Stimulated activated CD8-positive, alpha-beta memory T cell treated with anti-CD3 and anti-CD28 coated beads, Interleukin-7, amount 100 ng/mL, for 1 hour (primary cell): ENCODE results near the gene MIXL1.
"Not testable (repeated sequence)": the region's sequence is repeated elsewhere in the genome, so short reads cannot be mapped to it uniquely, and the experiment has no call there.

Experiments
- DNase-seq, 2 donors: peaks; one replicate each; pipeline ENCODE4 v3.0.0-alpha.2; 2020; ENCODE audit warnings: low read depth in 2 of 2

MIXL1 gene

GRCh38 chr1:226223157-226223785, at the start of gene MIXL1:
MIXL1 (plus strand) TSS chr1:226223664; CDS start chr1:226223682, 18 bp downstream.
- no peak for DNase-seq

DNA sequence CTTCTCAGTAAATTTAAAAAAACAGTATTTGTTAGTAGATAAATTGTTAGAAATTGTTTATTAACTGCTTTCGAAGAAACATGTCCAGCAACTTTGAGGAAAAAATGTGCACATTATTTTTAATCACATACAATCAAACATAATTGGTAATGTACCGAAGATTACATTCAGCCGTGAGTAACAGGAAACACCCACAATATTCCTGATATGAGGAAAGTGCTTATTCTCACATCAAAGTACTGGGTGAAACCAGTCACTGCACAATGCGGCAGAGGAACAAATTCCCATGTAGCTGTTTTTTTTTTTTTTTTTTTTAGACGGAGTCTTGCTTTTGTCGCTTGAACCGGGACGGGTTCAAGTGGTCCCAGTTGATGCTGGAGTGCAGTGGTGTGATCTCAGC, 46.6 kb upstream of the MIXL1 start:
- DNase-seq = no peak

- DNase-seq = no peak
Measured at GRCh38 chr1:226181996-226182714, 41.3 kb upstream of the MIXL1 start.

DNA sequence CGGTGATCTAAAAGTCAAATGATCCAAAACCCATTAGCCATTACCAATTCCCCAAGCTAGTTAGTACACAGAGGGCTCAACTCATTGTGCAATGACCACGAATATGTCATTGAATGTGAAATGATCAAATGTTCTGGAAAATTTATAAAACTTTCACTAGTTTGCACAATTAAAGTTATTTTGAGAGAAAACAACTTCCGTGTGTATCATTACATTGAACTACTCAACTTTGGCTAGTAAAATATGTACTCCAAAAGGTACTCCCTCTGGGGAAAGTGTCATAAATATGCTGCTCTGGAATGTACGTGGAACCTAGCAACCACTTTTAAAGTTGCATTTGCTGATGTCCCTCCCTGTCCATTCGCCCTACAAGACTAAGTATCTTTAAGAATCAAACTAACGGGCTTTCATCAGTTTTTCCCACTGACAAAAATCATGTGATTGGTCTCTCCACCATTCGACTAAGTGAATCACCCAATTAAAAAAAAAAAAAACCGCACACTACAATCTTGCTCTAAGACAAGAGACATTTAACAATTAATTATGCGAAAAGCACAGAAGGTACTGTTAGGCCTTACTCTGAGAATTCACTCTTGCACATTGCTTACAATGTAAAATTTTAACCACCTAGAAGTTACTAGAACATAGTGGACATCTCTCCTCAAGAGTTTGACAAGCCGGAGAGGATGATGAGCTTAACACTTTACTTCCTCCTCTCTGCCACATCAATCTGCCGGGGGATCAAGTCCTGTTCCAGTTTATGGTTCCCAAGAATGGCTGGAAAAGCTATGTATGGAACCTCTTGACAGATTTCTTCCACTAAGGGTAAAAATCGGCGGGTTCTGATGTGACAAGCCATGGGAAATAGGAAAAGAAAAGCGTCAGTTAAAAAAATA, 38.1 kb upstream of the MIXL1 start:
- no peak for DNase-seq

DNA sequence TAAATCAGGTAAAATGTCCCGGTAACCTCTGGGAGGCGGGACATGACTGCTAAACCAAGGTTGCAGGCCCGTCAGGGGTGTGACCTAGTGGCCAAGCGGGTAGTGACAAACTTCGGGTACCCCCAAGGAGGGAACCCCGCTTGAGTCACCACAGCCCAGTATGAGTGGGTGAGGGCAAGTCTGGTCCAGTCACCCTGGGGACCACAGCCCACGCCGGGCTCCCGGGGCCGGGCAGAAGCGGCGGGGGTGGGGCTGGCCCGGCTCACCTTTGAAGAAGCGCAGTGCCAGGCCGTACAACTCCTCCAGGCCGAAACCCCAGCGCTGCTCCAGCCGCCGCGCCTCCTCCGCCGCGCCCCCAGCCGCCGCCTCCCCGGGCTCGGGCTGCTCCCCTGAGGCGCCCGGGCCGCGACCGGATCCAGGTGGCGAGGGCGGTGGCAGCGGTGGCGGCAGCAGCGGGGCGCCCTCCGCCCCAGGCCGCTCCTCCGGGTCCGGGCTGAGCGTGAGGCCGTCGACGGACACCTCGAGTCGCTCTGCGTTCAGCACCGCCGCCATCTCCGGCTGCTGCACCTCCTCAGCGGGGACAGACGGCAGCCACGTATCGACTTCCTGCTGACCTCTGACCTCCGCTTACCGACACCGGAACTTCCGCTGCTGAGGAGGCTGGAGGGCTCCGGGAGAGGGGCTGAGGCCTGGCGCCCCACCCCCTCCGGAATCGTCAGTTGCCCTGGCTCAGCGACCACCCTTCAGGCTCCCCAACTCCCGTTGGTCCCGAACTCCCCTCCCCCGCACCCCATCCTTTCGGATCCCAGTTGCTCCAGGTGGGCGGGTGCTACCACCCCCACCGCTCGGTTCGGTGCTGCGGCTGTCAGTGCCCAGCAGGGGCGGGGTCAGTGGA, 37.1 kb upstream of the MIXL1 start, which contains the start of gene ACBD3:
Gene ACBD3, minus strand, starts transcription at position 618 of the 895 bp plus-strand sequence. Its CDS starts 66 bp downstream, at position 552.
- peak; percentile 61 to 67 for DNase-seq

- DNase-seq = no peak
Measured at GRCh38 chr1:226187019-226187322, 36.5 kb upstream of the MIXL1 start.

GRCh38 chr1:226187380-226187779, 36.1 kb upstream of the MIXL1 start:
- DNase-seq = no peak

DNA sequence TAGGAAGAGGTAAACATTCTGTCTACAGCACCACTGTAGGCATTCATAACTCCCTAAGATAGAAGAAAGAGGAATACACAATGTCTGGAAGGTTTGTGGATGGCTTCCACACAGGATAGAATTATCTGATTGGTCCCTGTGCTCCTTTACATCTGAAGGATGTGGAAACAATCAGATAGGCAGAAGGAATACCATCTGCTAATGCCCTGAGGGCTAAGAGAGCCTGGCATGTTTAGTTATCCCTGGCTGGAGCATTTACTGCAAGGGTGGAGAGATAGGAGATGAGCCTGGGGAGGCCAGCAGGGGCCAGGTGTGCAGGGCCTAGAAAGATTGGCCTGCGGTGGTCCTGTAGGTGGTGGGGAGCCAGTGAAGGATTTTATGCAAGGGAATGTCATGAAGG, 28.3 kb upstream of the MIXL1 start:
- DNase-seq = no peak

DNA sequence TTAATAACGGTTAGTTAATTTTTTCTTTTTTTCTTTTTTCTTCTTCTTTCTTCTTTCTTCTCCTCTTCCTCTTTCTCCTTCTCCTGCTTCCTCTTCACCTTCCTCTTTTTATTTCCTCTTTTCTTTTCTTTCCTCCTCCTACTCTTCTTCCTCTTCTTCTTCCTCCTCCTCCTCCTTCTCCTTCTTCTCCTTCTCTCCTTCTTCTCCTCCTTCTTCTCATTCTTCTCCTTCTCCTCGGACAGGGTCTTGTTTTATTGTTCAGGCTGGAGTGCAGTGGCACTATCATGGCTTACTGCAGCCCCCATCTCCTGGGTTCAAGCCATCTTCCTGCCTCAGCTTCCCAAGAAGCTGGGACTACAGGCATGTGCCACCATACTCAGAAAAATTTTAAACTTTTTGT, 23.5 kb upstream of the MIXL1 start:
- DNase-seq = no peak

DNA sequence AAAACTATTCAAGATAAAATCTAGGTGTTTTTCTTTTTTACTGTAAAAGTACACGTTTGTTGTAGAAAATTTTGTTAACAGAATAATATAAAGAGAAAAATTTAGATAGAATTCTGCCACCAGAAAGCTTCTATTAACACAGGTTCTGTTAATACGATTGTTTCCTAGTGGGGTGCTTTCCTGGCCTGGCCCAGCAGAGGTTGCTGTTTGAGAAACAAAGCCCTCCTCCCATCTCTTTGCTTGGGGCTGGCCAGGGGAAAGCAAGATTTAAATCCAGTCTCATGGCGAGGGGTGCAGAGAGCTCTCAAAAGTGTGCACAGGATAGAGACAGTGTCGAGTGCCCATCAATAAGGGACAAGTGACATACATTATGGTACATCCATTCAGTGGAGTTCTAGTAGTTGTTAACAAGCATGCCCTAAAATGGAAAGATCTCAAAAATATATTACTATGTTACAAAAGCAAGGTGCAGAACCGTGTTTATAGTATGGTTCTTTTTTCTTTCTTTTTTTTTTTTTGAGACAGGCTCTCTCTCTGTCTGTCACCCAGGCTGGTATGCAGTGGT, 22.4 kb upstream of the MIXL1 start:
- no peak for DNase-seq

DNA sequence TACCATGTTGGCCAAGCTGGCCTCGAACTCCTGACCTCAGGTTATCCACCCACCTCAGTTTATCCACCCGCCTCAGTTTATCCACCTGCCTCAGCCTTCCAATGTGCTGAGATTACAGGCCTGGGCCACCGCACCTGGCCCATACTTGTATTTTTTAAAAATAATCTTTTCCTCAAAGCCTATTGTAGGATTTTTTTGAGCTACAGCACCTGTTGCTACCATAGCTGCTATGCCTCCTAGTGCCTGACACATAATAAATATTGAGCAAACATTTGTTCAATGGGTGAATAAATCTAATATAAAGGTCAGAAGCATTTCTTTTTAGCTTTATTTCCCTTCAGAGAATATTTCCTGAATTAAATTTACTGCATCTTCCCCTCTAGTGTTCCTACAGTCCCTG, 21.2 kb upstream of the MIXL1 start:
- DNase-seq = no peak

DNA sequence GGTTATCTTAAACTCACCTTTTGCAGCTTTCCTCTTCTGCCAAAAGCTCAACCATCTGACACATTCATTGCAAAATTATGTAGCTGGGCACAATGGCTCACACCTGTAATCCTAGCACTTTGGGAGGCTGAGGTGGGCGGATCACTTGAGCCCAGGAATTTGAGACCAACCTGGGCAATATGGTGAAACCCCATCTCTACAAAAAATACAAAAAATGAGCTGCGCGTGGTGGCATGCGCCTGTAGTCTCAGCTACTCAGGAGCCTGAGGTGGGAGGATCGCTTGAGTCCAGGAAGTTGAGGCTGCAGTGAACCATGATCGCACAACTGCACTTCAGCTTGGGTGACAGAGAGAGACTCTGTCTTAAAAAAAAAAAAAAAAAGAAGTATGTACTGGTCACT, 20.8 kb upstream of the MIXL1 start:
- not testable (repeated sequence) for DNase-seq

GRCh38 chr1:226203240-226203639, 20.2 kb upstream of the MIXL1 start:
- no peak for DNase-seq

DNA sequence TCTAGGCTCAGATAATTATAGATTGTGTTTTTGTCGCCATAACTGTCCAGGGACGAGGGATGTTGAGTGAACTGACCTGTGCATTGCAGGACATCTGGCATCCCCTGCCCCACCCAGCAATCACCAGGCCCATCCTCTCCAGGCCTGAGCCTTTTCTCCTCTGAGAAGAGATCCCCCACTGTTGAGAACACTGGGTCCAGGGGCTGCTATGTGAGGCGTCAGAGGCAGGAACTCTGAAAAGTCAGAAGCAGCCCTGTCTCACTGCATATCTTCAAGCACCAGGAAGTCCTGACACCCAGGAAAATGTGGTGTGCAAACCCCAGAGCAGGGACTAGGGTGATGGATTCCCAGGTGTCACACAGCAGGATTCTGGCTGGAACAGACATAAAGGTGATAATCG, 19.8 kb upstream of the MIXL1 start:
- no peak for DNase-seq

GRCh38 chr1:226204198-226204597, 19.3 kb upstream of the MIXL1 start:
- no peak for DNase-seq

GRCh38 chr1:226207048-226207447, 16.4 kb upstream of the MIXL1 start:
- DNase-seq = no peak

DNA sequence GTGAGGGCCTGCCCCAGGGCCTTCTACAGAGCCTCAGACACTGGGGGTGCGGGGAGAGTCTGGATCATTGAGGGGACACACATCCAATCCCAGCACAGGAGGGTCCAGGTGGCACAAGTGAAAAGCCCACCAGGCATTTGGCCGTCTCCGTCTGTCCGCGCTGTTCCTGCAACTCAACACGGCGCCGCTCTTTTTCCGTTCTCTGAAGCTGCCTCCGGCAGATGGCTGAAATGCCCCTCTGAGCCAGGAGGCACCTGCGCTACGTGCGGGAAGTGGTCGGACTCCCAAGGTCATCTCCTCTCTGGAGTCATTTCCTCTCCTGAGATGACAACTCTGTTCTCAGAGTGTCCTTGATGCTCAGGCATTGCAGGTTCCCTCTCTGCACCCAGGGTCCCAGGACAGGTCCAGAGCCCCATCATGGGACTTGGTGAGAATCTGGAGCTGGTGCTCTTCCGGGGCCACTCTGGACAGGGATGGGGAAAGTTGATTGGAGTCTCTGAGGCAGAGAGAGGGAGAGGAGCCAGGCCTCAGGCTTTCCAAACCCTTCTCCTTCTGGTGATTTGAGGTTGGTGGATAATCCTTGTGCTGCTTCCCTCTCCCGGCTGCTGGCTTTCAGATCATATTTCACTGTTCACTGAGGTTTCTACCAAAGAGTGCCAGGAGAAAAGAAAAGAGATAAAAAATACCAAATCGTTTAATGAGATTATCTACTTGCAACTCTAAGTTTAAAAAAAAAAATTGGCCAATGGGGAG, 14.0 kb upstream of the MIXL1 start:
- no peak for DNase-seq

DNA sequence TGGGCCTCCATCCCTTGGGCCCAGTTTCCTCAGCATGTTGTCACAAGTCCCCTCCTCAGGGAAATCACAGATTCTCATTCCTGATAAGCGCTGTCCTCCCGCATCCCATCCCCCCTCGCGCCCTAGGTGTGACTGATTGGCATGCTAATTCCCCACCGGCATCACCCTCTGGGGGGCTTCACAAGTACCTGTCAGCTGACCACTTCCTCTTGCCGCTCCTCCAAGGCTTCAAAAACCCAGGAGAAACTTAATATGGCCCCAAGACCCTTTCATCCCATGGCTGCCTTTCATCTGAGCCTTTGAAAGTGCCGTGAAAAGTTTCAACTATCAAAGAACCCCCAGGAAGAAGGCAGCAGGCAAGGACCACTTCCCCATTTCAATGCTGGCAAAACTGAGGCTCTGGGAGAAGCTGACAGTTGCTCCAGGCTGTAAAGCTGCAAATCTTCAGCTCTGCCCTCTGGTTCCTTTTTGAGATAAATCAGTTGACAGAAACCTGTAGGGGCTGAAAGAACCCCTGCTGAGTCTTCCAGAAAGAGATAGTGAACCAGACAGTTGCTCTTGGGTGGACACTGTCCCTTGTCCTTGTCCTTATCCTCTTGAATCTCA, 12.8 kb upstream of the MIXL1 start:
- DNase-seq = no peak

DNA sequence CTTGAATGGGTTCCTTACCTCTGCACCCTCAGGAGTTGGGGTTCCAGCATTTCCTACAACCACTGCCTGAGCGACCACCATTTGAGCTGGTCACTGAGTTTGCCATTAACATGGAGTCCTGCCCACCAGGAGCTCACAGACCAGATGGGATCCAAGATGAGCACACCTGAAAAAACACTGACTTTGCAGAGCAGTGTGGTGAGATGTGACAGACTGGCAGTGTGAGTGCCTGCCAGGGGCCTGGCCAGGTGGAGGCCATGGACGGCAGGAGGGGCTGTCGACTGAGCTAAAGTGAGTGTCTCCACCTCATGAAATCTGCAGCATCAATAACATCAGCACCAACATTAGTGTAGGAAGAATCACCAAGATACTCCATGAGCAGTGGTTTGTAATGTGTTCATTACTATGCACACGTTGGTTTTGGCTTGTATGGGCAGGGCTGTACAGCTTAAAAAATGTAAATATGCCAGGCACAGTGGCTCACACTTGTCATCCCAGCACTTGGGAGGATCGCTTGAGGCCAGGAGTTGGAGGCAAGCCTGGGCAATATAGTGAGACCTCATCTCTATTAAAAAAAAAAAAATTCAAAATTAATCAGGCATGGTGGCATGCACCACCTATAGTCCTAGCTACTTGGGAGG, 12.2 kb upstream of the MIXL1 start:
- DNase-seq = no peak

- no peak for DNase-seq
Measured at GRCh38 chr1:226212545-226212944, 10.9 kb upstream of the MIXL1 start.
